Pancreas (tissue), 10 donors: ENCODE measurements around the gene CDH4. TPM values are rescaled to one million over a fixed set of nuclear protein-coding genes. Genes with fewer than 3 reads are reported as not detected.
A peak's percentile ranks its signal among the peaks of the same experiment; 100 is the strongest.

Experiments used
- ATAC-seq, 4 donors: fragments of 200-7000 bp; cut with Tn5 transposase; one replicate each; pipeline versions ENCODE4 v1.8.0 to v1.9.1; 2020; ENCODE audit warnings: mild to moderate bottlenecking in 4 of 4, moderate library complexity in 4 of 4
- DNase-seq, 6 donors: peaks; one replicate each; pipeline ENCODE4 v3.0.0-alpha.2; 2020
- FAIRE-seq: peaks from 2 replicates; lab custom pipeline; 2012; peaks lifted over from hg19 to GRCh38; lab: Jason Lieb, UNC
- H3K27ac ChIP-seq, 4 donors: fragments of 200-600 bp; sonication (generic); 1 replicate in 3 of 4; 2 replicates in 1 of 4; pipeline versions ENCODE4 v1.5.0 to v1.8.0; 2020
- H3K27me3 ChIP-seq, 4 donors: fragments of 200-600 bp; one replicate each; pipeline ENCODE4 v1.8.0; 2021
- H3K36me3 ChIP-seq, 3 donors: fragments of 200-600 bp; sonication (generic) in 1 of 3; one replicate each; pipeline versions ENCODE4 v1.5.0 to v1.8.0; 2020 to 2021
- H3K4me1 ChIP-seq, 3 donors: fragments of 200-600 bp; one replicate each; pipeline ENCODE4 v1.8.0; 2021
- H3K4me3 ChIP-seq, 4 donors: fragments of 200-600 bp; sonication (generic) in 2 of 4; one replicate each; pipeline versions ENCODE4 v1.5.0 to v1.8.0; 2020 to 2021
- H3K9me3 ChIP-seq, 4 donors: fragments of 200-600 bp; one replicate each; pipeline ENCODE4 v1.8.0; 2021
- WGBS, 2 donors: extraction: QIAGEN DNeasy Blood & Tissue Kit; methylation state at CpG; one replicate each; pipeline ENCODE4 v1.1.7; 2013; 5-methylcytosine and 5-hydroxymethylcytosine counted together
- intact Hi-C, 3 donors: fragments of 100-400 bp; cut with DNase I; formaldehyde crosslinking; loops; one replicate each; pipeline versions ENCODE4 v1.11.1 to v1.14.2; 2022
- polyA plus RNA-seq, 2 donors: library from polyadenylated mRNA; stranded (reverse); fragments of 200-250 nt; gene quantifications; one replicate each; pipeline ENCODE4 v1.2.3, GENCODE V29; 2013
- total RNA-seq, 6 donors: library from RNA; stranded (reverse); fragmentation: NEBNext Ultra II Directional in 4 of 6; extraction: Animal tissue kit (Norgen Biotek cat#: 25700) in 4 of 6; gene quantifications; one replicate each; pipeline versions ENCODE4 v1.2.1 to v1.2.4, GENCODE V29; 2021 to 2023
- TF ChIP-seq, protein P1 (sequence below), 4 donors: fragments of 200-600 bp; sonication (generic) in 3 of 4; IDR thresholded peaks; one replicate each; pipeline versions ENCODE4 v1.5.0 to v1.8.0; 2021; ENCODE audit warnings: antibody characterized with exemption in 4 of 4
- donor health status: healthy with polysubstance abuse.
- donor health status: DM: no; HTN: no; CAD: no; lungs with moderate emphysema.
- donor health status: DM: no; HTN: no; CAD: no.
- donor health status: control.
- donor health status: control.
- donor health status: Bipolar disorder and iron deficiency.
- donor health status: DM: yes; HTN: yes; CAD: no.
- donor health status: DM: no; HTN: no; CAD: no.
- donor health status: DM: no; HTN: no; CAD: no.
- donor health status: DM: yes; HTN: yes; CAD: no.

Gene CDH4
- total and polyA plus RNA-seq, 8 donors = 0.04 to 1.4 (median 0.27) TPM

DNA sequence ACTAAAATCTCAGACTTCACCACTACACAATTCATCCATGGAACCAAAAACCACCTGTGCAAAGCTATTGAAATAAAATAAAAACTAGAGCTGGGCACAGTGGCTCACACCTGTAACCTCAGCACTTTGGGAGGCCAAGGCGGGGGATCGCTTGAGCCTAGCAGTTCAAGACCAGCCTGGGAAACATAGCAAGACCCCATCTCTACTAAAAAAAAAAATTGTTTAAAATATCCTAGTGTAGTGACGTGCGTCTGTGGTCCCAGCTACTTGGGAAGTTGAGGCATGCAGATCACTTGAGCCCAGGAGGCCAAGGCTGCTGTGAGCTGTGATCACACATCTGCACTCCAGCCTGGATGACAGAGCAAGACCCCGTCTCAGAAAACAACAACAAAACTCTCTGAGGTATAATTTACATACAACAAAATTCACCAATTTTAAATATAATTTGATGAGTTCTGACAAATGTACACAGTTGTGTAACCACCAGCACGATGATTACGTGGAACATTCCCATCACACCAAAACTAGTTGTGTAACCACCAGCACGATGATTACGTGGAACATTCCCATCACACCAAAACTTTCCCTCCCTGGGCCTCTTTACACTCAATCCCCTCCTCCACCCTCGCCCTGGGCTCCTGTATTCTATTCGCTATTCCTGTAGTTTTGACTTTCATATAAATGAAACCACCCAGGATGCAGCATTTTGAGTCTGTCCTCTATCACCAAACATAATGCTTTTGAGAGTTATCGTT lies 706.1 kb downstream of the CDH4 start:
- ATAC-seq (no peak), DNase-seq (peak in 2 of 6 donors; percentile 4 to 8), FAIRE-seq (no peak)
- Histone ChIP-seq H3K27me3 (no peaks in the 10 kb centered on the region), H3K4me3 (no peak overlapping the region), H3K36me3 (no peaks in the 10 kb centered on the region), H3K9me3 (no peaks in the 10 kb centered on the region), H3K4me1 (peaks cover 0 to 20% (median 13%) of the 10 kb centered on the region in 3 donors), H3K27ac (no peak overlapping the region)
- intact Hi-C loops = no loop called here
- TF ChIP-seq, protein P1, sequence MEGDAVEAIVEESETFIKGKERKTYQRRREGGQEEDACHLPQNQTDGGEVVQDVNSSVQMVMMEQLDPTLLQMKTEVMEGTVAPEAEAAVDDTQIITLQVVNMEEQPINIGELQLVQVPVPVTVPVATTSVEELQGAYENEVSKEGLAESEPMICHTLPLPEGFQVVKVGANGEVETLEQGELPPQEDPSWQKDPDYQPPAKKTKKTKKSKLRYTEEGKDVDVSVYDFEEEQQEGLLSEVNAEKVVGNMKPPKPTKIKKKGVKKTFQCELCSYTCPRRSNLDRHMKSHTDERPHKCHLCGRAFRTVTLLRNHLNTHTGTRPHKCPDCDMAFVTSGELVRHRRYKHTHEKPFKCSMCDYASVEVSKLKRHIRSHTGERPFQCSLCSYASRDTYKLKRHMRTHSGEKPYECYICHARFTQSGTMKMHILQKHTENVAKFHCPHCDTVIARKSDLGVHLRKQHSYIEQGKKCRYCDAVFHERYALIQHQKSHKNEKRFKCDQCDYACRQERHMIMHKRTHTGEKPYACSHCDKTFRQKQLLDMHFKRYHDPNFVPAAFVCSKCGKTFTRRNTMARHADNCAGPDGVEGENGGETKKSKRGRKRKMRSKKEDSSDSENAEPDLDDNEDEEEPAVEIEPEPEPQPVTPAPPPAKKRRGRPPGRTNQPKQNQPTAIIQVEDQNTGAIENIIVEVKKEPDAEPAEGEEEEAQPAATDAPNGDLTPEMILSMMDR (IDR thresholded peaks at IDR 0.05) = no peak
- WGBS, 2 donors = 72 to 77% methylated on average over 12 of the region's 12 CpGs

DNA sequence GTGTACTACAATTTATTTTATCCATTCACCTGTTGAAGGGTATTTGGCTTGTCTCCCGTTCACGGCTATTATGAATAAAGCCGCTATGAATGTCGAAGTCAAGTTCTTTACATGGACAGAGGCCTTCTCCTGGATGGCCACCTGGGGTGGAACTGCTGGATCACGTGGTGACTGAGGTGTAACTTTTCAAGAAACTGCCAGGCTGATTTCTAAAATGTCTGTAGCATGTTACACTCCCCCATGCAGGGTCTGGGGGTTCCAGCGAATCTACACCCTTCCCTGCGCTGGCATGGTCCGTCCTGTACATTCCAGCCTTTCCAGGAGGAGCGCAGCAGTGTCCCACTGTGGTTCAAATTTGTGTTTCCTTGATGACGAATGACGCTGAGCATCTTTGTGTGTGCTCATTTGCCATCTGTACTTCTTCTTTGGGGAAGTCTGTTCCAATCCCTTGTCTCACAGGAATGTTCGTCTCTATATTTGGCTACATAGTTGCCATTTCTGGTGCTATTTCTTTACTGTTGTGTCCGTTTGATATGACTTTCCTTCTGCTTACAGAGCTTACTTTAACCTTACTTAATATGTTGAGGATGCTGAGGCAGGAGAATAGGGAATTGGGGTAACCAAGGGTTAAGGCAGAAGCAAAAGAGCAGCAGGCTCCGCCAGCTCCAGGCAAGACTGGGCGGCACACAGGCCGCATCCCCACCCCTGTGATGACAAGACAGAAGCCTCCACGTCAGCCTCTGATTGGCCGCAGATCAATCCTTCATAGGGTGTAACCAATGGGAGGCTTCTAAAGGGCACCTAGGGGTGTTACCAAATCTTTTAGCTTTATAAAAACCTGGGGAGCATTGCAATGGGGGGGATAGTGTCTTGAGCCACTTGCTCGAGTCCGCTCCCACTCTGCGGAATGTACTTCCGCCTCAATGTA lies 707.0 kb downstream of the CDH4 start:
- H3K9me3 ChIP-seq = no peaks in the 10 kb centered on the region
- ATAC-seq (no peak), FAIRE-seq (no peak), DNase-seq (peak in 1 of 6 donors; percentile 8)
- no peak overlapping the region for H3K27ac ChIP-seq
- TF ChIP-seq, protein P1 (IDR thresholded peaks at IDR 0.05) = no peak
- intact Hi-C loops = no loop called here
- no peaks in the 10 kb centered on the region for H3K36me3 ChIP-seq
- no peak overlapping the region for H3K4me3 ChIP-seq
- no peaks in the 10 kb centered on the region for H3K27me3 ChIP-seq
- H3K4me1 ChIP-seq = peaks cover 0 to 20% (median 13%) of the 10 kb centered on the region in 3 donors
- WGBS, 2 donors = 76 to 80% methylated on average over 22 of the region's 22 CpGs

DNA sequence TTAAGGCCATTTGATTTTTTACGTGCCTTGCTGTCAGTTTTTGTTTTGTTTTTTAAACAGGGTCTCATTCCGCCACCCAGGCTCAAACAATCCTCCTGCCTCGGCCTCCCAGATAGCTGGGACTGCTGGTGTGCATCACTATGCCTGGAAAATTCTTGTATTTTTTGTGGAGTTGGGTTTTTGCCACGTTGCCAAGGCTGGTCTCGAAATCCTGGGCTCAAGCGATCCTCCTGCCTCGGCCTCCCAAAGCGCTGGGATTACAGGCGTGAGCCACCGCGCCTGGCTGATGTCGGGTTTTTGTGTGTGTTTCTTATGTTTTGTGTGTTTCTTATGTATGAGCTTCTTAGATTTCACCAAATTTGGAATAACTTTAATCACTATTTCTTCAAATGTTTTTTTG lies 708.8 kb downstream of the CDH4 start:
- Histone ChIP-seq H3K4me3 (no peak overlapping the region), H3K27me3 (no peaks in the 10 kb centered on the region), H3K4me1 (peaks cover 0 to 15% (median 6%) of the 10 kb centered on the region in 3 donors), H3K27ac (no peak overlapping the region), H3K9me3 (no peaks in the 10 kb centered on the region), H3K36me3 (no peaks in the 10 kb centered on the region)
- intact Hi-C loops = no loop called here
- TF ChIP-seq, protein P1 (IDR thresholded peaks at IDR 0.05) = no peak
- 93 to 97% methylated on average over 12 of the region's 12 CpGs for WGBS, 2 donors
- DNase-seq (peak in 1 of 6 donors; percentile 1), ATAC-seq (no peak), FAIRE-seq (no peak)

DNA sequence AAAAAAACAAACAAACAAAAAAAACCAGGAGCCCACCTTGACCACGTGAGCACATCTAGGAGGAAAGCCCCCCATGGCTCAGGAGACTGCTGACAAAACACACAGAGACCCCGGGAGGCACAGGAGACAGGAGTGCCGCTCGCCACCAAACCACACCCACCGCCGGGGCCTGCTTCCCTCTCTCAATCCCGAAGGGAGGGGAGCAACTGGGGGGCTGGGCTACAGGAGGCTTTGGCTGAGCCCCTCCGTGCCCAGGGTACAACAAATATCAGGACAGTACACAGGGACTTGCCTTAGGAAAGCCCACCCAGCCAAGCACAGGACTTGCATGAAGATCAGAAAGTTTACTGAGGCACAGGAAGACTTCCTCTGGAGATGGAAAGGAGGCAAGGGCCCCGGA lies 711.1 kb downstream of the CDH4 start:
- FAIRE-seq (no peak), ATAC-seq (no peak), DNase-seq (peak in 1 of 6 donors; percentile 9)
- Histone ChIP-seq H3K36me3 (no peaks in the 10 kb centered on the region), H3K4me1 (no peaks in the 10 kb centered on the region), H3K27ac (no peak overlapping the region), H3K27me3 (no peaks in the 10 kb centered on the region), H3K9me3 (no peaks in the 10 kb centered on the region), H3K4me3 (no peak overlapping the region)
- WGBS, 2 donors = 87% methylated on average over 7 to 9 of the region's 9 CpGs
- intact Hi-C loops = no loop called here
- TF ChIP-seq, protein P1 (IDR thresholded peaks at IDR 0.05) = no peak
